WTC11 (cell line): ENCODE results near the gene ASCC1. TPM values are rescaled to one million over a fixed set of nuclear protein-coding genes. Genes with fewer than 3 reads are reported as not detected.

ENCODE experiments used
- ATAC-seq: fragments of 200-7000 bp; cut with Tn5 transposase; 2 replicates; pipeline ENCODE4 v1.10.0; 2021; ENCODE audit warnings: mild to moderate bottlenecking, moderate library complexity
- CTCF ChIA-PET: fragments of 300-600 bp; sonication (Branson Sonifier 250); formaldehyde crosslinking; loops from one replicate; lab custom pipeline; 2021; ENCODE audit warnings: antibody characterized with exemption; lab: Charles Lee
- POLR2A ChIA-PET: fragments of 350-600 bp; sonication (Branson Sonifier 250); formaldehyde crosslinking; loops from one replicate; lab custom pipeline; 2021; ENCODE audit warnings: antibody characterized with exemption; lab: Charles Lee
- DNase-seq: peaks from one replicate; pipeline ENCODE4 v3.0.0; 2021; ENCODE audit warnings: low spot score
- H3K27ac Mint-ChIP-seq: 2 replicates; pipeline ENCODE4 v1.8.0; 2021; ENCODE audit warnings: mixed read lengths
- H3K27me3 Mint-ChIP-seq: 2 replicates; pipeline ENCODE4 v1.8.0; 2021; ENCODE audit warnings: low read depth, mild to moderate bottlenecking, moderate library complexity, mixed read lengths
- H3K36me3 Mint-ChIP-seq: 2 replicates; pipeline ENCODE4 v1.8.0; 2021; ENCODE audit warnings: mixed read lengths
- H3K4me1 Mint-ChIP-seq: 2 replicates; pipeline ENCODE4 v1.8.0; 2022; ENCODE audit warnings: mixed read lengths
- H3K4me3 Mint-ChIP-seq: 2 replicates; pipeline ENCODE4 v1.8.0; 2021; ENCODE audit warnings: mild to moderate bottlenecking, moderate library complexity, mixed read lengths
- H3K9me3 Mint-ChIP-seq: 2 replicates; pipeline ENCODE4 v1.8.0; 2021; ENCODE audit warnings: mixed read lengths
- CBFB ChIP-seq: sonication (generic); formaldehyde crosslinking; IDR thresholded peaks from 2 replicates; pipeline ENCODE4 v1.8.1; 2022; ENCODE audit warnings: mild to moderate bottlenecking, low read depth, missing genetic modification reagents
- CREM ChIP-seq: sonication (generic); formaldehyde crosslinking; IDR thresholded peaks from 2 replicates; pipeline ENCODE4 v1.8.1; 2022; ENCODE audit warnings: mild to moderate bottlenecking, missing genetic modification reagents, moderate library complexity
- E2F4 ChIP-seq: sonication (generic); formaldehyde crosslinking; IDR thresholded peaks from 2 replicates; pipeline ENCODE4 v1.8.1; 2022; ENCODE audit warnings: low read depth, mild to moderate bottlenecking, moderate library complexity, missing genetic modification reagents, borderline replicate concordance
- FOXJ3 ChIP-seq: sonication (generic); formaldehyde crosslinking; IDR thresholded peaks from 2 replicates; pipeline ENCODE4 v1.9.0; 2021; ENCODE audit warnings: missing genetic modification reagents, mild to moderate bottlenecking, borderline replicate concordance
- HMGXB4 ChIP-seq: sonication (generic); formaldehyde crosslinking; IDR thresholded peaks from 2 replicates; pipeline ENCODE4 v1.8.1; 2023; ENCODE audit warnings: mild to moderate bottlenecking, moderate library complexity, missing genetic modification reagents
- MAX ChIP-seq: sonication (generic); formaldehyde crosslinking; IDR thresholded peaks from 2 replicates; pipeline ENCODE4 v1.8.0; 2022; ENCODE audit warnings: mild to moderate bottlenecking, missing genetic modification reagents
- NR2C2 ChIP-seq: sonication (generic); formaldehyde crosslinking; IDR thresholded peaks from 2 replicates; pipeline ENCODE4 v1.8.0; 2022; ENCODE audit warnings: mild to moderate bottlenecking, missing genetic modification reagents
- PRRX2 ChIP-seq: fragments of 250-450 bp; sonication (Bioruptor Pico); IDR thresholded peaks from 2 replicates; pipeline ENCODE4 v1.8.0; 2021; ENCODE audit warnings: mild to moderate bottlenecking
- TP53 ChIP-seq: sonication (generic); formaldehyde crosslinking; IDR thresholded peaks from 2 replicates; pipeline ENCODE4 v1.8.1; 2023; ENCODE audit warnings: mild to moderate bottlenecking, missing genetic modification reagents
- USF1 ChIP-seq: sonication (generic); formaldehyde crosslinking; IDR thresholded peaks from 2 replicates; pipeline ENCODE4 v1.8.0; 2022; ENCODE audit warnings: mild to moderate bottlenecking, missing genetic modification reagents
- ZBTB21 ChIP-seq: sonication (generic); formaldehyde crosslinking; IDR thresholded peaks from 2 replicates; pipeline ENCODE4 v1.8.1; 2023; ENCODE audit warnings: mild to moderate bottlenecking, missing genetic modification reagents, borderline replicate concordance
- ZNF121 ChIP-seq: sonication (generic); formaldehyde crosslinking; IDR thresholded peaks from 2 replicates; pipeline ENCODE4 v1.8.0; 2023; ENCODE audit warnings: missing genetic modification reagents
- ZNF219 ChIP-seq: sonication (generic); formaldehyde crosslinking; IDR thresholded peaks from 2 replicates; pipeline ENCODE4 v1.8.0; 2023; ENCODE audit warnings: missing genetic modification reagents, mild to moderate bottlenecking, borderline replicate concordance
- ZNF423 ChIP-seq: fragments of 250-450 bp; sonication (Bioruptor Pico); IDR thresholded peaks from 2 replicates; pipeline ENCODE4 v2.1.2; 2022; ENCODE audit warnings: mild to moderate bottlenecking, moderate library complexity
- ZNF512 ChIP-seq: sonication (generic); formaldehyde crosslinking; IDR thresholded peaks from 2 replicates; pipeline ENCODE4 v1.8.1; 2022; ENCODE audit warnings: missing genetic modification reagents, borderline replicate concordance
- total RNA-seq: library from RNA; stranded (reverse); gene quantifications from 3 replicates; pipeline ENCODE4 v1.2.3, GENCODE V29; 2021

The ASCC1 gene
- total RNA-seq, 1 experiment from 2014 or later = 30.4 TPM

GRCh38 chr10:72087392-72087968 lies 128.6 kb downstream of the ASCC1 start:
- Mint-ChIP-seq H3K27me3 (peaks cover 55% of the 10 kb centered on the region), H3K4me1 (peaks cover 24% of the 10 kb centered on the region), H3K27ac (no peak overlapping the region), H3K9me3 (no peaks in the 10 kb centered on the region), H3K36me3 (no peaks in the 10 kb centered on the region), H3K4me3 (peak overlapping the region; percentile 72)
- CTCF ChIA-PET = interaction anchor here (0.5 to 3.8 kb wide), 10 partner anchors 8 to 232 kb away, joined by 3 to 32 read pairs (median 4); no protein-coding TSS in a partner anchor
- DNase-seq (peak; percentile 31), ATAC-seq (peak; percentile 20)
- TF ChIP-seq CBFB (CRISPR knock-in tag) (no peak), USF1 (CRISPR knock-in tag) (0 out of 2 replicates have a peak, but pooled peaks have one; percentile 24), E2F4 (0 out of 2 replicates have a peak, but pooled peaks have one; percentile 13), FOXJ3 (CRISPR knock-in tag) (no peak), ZNF512 (CRISPR knock-in tag) (no peak), ZNF219 (peak; percentile 63; the same call in 1 of the 2 replicates)
- POLR2A ChIA-PET = interaction anchor here (0.6 to 1.7 kb wide), 5 partner anchors 128 to 572 kb away, joined by 3 to 8 read pairs (median 6); partner anchors contain the start of genes ANAPC16, ASCC1 and DDIT4

- POLR2A ChIA-PET = interaction anchor here (0.6 to 1.5 kb wide), 2 partner anchors 187 to 573 kb away, joined by 3 to 8 read pairs; partner anchors contain the start of gene DDIT4
- peak overlapping the region; percentile 72 for H3K4me3 Mint-ChIP-seq
- CTCF ChIA-PET = interaction anchor here (0.6 to 3.8 kb wide), 5 partner anchors 9 to 162 kb away, joined by 3 to 32 read pairs (median 4); no protein-coding TSS in a partner anchor
- H3K36me3 Mint-ChIP-seq = no peaks in the 10 kb centered on the region
- ATAC-seq (peak; percentile 50), DNase-seq (peak; percentile 66)
- TF ChIP-seq ZNF423 (CRISPR knock-in tag) (peak; percentile 19; the same call in 1 of the 2 replicates), CREM (peak; percentile 37; the same call in 1 of the 2 replicates), ZBTB21 (CRISPR knock-in tag) (peak; percentile 15; the same call in 1 of the 2 replicates), NR2C2 (no peak), PRRX2 (CRISPR knock-in tag) (no peak), TP53 (CRISPR knock-in tag) (0 out of 2 replicates have a peak, but pooled peaks have one; percentile 47), MAX (CRISPR knock-in tag) (peak; percentile 81), ZNF121 (CRISPR knock-in tag) (0 out of 2 replicates have a peak, but pooled peaks have one; percentile 25), CBFB (CRISPR knock-in tag) (0 out of 2 replicates have a peak, but pooled peaks have one; percentile 30), HMGXB4 (CRISPR knock-in tag) (peak; percentile 58; the same call in 1 of the 2 replicates)
- H3K27ac Mint-ChIP-seq = no peak overlapping the region
- no peaks in the 10 kb centered on the region for H3K9me3 Mint-ChIP-seq
- peaks cover 24% of the 10 kb centered on the region for H3K4me1 Mint-ChIP-seq
- H3K27me3 Mint-ChIP-seq = peaks cover 55% of the 10 kb centered on the region
Measured at GRCh38 chr10:72086466-72087391, 129.3 kb downstream of the ASCC1 start.
